GM10248 (cell line): ENCODE measurements around the gene TKT.

Experiments used
- CTCF ChIA-PET: fragments of 300-600 bp; sonication (Branson Sonifier 250); formaldehyde crosslinking; extraction: SDS; loops from one replicate; lab custom pipeline; 2021; ENCODE audit warnings: antibody characterized with exemption; lab: Yijun Ruan, JAX
- POLR2A ChIA-PET: fragments of 350-650 bp; sonication (Branson Sonifier 250); formaldehyde crosslinking; extraction: SDS; loops from one replicate; lab custom pipeline; 2020; ENCODE audit warnings: antibody characterized with exemption; lab: Yijun Ruan, JAX
- DNase-seq: peaks from one replicate; pipeline ENCODE4 v3.0.0; 2012; ENCODE audit errors: extremely low spot score
- CTCF ChIP-seq: IDR thresholded peaks from 2 replicates; pipeline ENCODE4 v1.5.1; 2012; ENCODE audit warnings: mild to moderate bottlenecking, low read depth; ENCODE audit errors: extremely low read depth, missing control alignments, control extremely low read depth

TKT gene

DNA sequence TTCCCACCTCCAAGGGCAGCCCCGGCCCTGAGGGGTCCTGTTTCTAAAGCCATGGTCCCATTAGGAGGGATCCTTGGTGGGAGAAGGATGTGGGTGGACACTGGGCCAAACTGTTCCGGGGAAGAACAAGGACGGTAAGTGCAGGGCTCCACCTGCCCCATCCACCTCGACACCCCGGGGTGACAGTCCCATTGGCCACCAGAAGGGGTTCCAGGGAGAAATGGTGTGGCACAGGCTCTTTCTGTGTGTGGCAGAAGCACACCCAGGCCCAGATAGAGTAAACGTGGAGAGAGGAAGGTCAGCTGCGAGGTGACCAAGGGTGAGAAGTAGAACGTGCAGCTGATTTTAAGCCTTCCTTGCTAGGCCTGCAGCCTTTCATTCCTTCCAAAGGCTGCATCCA is 12.0 kb downstream of the TKT start:
- no peak for TF ChIP-seq CTCF
- ChIA-PET CTCF (interaction anchor here (0.8 to 1.1 kb wide), 4 partner anchors 10 to 129 kb away, joined by 3 read pairs; no protein-coding TSS in a partner anchor), POLR2A (interaction anchor here (0.9 kb wide), 1 partner anchor 10 kb away, joined by 3 read pairs; no protein-coding TSS in a partner anchor)
- DNase-seq = no peak

GRCh38 chr3:53243165-53243564 is 12.7 kb downstream of the TKT start:
- TF ChIP-seq CTCF = no peak
- POLR2A ChIA-PET = no interaction called here
- no peak for DNase-seq
- CTCF ChIA-PET = interaction anchor here (1.0 to 1.5 kb wide), 3 partner anchors 10 to 129 kb away, joined by 3 to 6 read pairs (median 3); no protein-coding TSS in a partner anchor

- no peak for TF ChIP-seq CTCF
- DNase-seq = no peak
- POLR2A ChIA-PET = no interaction called here
- CTCF ChIA-PET = interaction anchor here (1.0 to 1.5 kb wide), 4 partner anchors 9 to 46 kb away, joined by 3 to 6 read pairs (median 3); no protein-coding TSS in a partner anchor
Observed at GRCh38 chr3:53242642-53243041, 13.2 kb downstream of the TKT start.

- ChIA-PET CTCF (interaction anchor here (1.1 to 1.5 kb wide), 4 partner anchors 11 to 46 kb away, joined by 3 to 6 read pairs (median 3); no protein-coding TSS in a partner anchor), POLR2A (no interaction called here)
- TF ChIP-seq CTCF = no peak
- DNase-seq = no peak
Observed at GRCh38 chr3:53242155-53242554, 13.7 kb downstream of the TKT start.

DNA sequence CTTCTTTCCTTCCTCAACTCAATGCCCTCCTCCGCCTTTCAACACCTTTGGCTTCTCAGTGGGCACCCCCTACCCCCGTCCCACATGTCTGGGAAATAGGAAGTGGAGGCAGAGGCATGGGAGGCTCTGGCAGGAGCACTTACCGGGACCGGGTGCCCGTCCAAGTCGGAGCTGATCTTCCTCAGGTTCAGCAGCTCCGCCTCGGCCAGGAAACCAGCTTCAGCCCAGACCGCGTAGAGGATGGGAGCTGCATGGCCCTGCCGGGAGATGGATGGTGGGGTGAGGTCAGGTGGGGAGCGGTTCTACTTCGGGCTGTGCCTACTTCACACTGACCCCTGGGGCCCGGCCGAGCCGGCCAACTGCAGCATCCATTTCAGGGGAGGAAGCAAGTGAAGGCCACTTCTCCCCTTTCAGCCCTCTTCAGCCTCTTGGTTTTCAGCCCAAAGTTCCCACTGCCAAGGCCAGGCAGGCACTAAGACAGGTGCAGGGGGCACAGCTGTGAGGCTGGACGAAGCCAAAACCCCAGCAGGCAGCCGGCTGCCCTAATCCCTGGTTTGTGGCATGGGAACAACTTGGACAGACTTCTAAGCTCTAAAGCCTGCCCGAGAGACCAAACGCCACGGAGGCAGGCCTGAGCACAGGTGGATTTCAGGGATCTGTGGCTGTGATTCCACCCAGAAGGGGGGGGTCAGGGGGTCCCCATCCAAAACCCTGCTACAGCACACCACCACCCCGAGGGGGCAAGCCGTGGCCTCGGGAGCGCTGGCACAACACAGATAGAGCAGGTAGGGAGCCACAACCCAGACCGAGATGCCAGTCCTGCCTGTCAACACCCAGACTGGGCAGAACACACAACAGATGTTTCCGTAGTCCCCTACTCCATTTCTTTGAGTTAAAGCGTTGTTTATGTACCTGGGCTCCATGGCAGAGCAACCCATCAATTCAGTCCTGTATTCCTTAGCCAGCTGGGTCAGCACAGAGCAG is 14.5 kb downstream of the TKT start:
- CTCF ChIA-PET = interaction anchor here (0.7 to 1.5 kb wide), 5 partner anchors 12 to 45 kb away, joined by 3 to 6 read pairs (median 3); no protein-coding TSS in a partner anchor
- TF ChIP-seq CTCF = no peak
- POLR2A ChIA-PET = no interaction called here
- no peak for DNase-seq

DNA sequence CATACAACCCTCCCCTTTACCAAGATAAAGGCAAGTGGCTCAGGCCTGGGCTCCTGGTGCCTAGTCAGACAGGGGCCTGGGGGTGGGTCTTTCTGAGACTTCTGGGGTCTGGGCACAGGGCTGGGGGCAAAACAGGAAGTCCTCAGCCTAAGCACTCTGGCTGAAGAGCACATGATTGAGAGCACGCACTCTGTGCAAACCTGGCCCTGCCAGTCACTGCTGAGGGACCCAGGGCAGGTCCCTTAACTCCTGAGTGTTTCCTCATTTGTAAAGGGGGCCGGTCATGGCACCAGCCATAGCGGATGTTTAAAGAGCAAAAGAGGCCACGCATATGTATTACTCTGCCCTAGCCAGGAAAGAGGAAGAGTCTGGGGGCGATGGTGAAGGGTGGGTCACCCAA is 16.0 kb downstream of the TKT start:
- no peak for DNase-seq
- no peak for TF ChIP-seq CTCF
- POLR2A ChIA-PET = no interaction called here
- CTCF ChIA-PET = interaction anchor here (1.6 kb wide), 1 partner anchor 19 kb away, joined by 3 read pairs; no protein-coding TSS in a partner anchor
